Stimulated activated CD8-positive, alpha-beta memory T cell treated with anti-CD3 and anti-CD28 coated beads, Interleukin-12 subunit alpha, Interleukin-12 subunit beta, amount 100 ng/mL, for 24 hours (primary cell): ENCODE data around the gene TMIGD2.
"Not testable (repeated sequence)": the region's sequence is repeated elsewhere in the genome, so short reads cannot be mapped to it uniquely, and the experiment has no call there.

Experiments used
- DNase-seq: peaks from one replicate; pipeline ENCODE4 v3.0.0-alpha.2; 2020; ENCODE audit errors: extremely low read depth

Gene TMIGD2

GRCh38 chr19:4302243-4302640 is at the start of gene TMIGD2:
TMIGD2 (minus strand) TSS chr19:4302389; CDS start chr19:4302385, 4 bp downstream.
- DNase-seq: no peak

- DNase-seq: no peak
Observed at GRCh38 chr19:4350726-4351125, 48.5 kb upstream of the TMIGD2 start.

GRCh38 chr19:4350111-4350510 is 47.9 kb upstream of the TMIGD2 start:
- DNase-seq: no peak

GRCh38 chr19:4349225-4349624 is 47.0 kb upstream of the TMIGD2 start:
- not testable (repeated sequence) for DNase-seq

GRCh38 chr19:4347521-4347920 is 45.3 kb upstream of the TMIGD2 start:
- DNase-seq: no peak

GRCh38 chr19:4346020-4346383 is 43.8 kb upstream of the TMIGD2 start:
- no peak for DNase-seq

- no peak for DNase-seq
Observed at GRCh38 chr19:4345342-4346019, 43.3 kb upstream of the TMIGD2 start.

GRCh38 chr19:4343370-4344307 is 41.5 kb upstream of the TMIGD2 start, which contains the start of gene MPND:
MPND (plus strand) TSS chr19:4343562; CDS start chr19:4343594, 32 bp downstream.
- DNase-seq: peak; percentile 90

- peak; percentile 80 for DNase-seq
Observed at GRCh38 chr19:4342615-4343369, 40.6 kb upstream of the TMIGD2 start.

- no peak for DNase-seq
Observed at GRCh38 chr19:4342314-4342614, 40.1 kb upstream of the TMIGD2 start.

- DNase-seq: no peak
Observed at GRCh38 chr19:4338441-4339355, 36.5 kb upstream of the TMIGD2 start, which contains the start of gene STAP2. STAP2 (minus strand) TSS chr19:4338827; CDS start chr19:4338753, 74 bp downstream.

GRCh38 chr19:4337906-4338440 is 35.8 kb upstream of the TMIGD2 start:
- no peak for DNase-seq

GRCh38 chr19:4334929-4335570 is 32.9 kb upstream of the TMIGD2 start:
- DNase-seq: no peak

GRCh38 chr19:4329858-4330257 is 27.7 kb upstream of the TMIGD2 start:
- DNase-seq: no peak

GRCh38 chr19:4328991-4329681 is 26.9 kb upstream of the TMIGD2 start:
- not testable (repeated sequence) for DNase-seq

- DNase-seq: peak; percentile 94
Observed at GRCh38 chr19:4328243-4328990, 26.2 kb upstream of the TMIGD2 start.

- DNase-seq: no peak
Observed at GRCh38 chr19:4327877-4328242, 25.7 kb upstream of the TMIGD2 start.

GRCh38 chr19:4327252-4327876 is 25.2 kb upstream of the TMIGD2 start:
- DNase-seq: peak; percentile 55

- no peak for DNase-seq
Observed at GRCh38 chr19:4326837-4327251, 24.7 kb upstream of the TMIGD2 start.
